Measurements from ENCODE around the gene ZKSCAN7. TPM values are rescaled to one million over a fixed set of nuclear protein-coding genes. Genes with fewer than 3 reads are reported as not detected.
A peak's percentile ranks its signal among the peaks of the same experiment; 100 is the strongest.

The ZKSCAN7 gene
- total and polyA plus RNA-seq, 2 experiments from 2014 or later = 4.7 to 17.8 TPM

GRCh38 chr3:44510000-44510368, 45.0 kb upstream of the ZKSCAN7 start (continued):
- TF ChIP-seq REST (IDR thresholded peaks at IDR 0.05; ENCODE audit: unreplicated experiment) (no peak), EZH2 (IDR thresholded peaks at IDR 0.05; ENCODE audit: low read depth, unreplicated experiment) (no peak), JUNB (IDR thresholded peaks at IDR 0.05; ENCODE audit: unreplicated experiment) (no peak)

GRCh38 chr3:44511238-44511566, 43.8 kb upstream of the ZKSCAN7 start:
- H3K27me3 Mint-ChIP-seq (ENCODE audit: insufficient read depth, low read depth, poor library complexity) = peaks cover 8% of the 10 kb centered on the region
- no peak for DNase-seq (ENCODE audit: low spot score)
- Histone ChIP-seq H3K4me1 (ENCODE audit: insufficient read depth) (peaks cover 20% of the 10 kb centered on the region; the same call in 1 of the 2 replicates), H3K4me3 (peak overlapping the region; percentile 60), H4K20me1 (replicated peaks; ENCODE audit: insufficient read depth) (peaks cover 15% of the 10 kb centered on the region), H2AFZ (peak overlapping the region; percentile 98), H3K9me2 (ENCODE audit: insufficient read depth) (peaks cover 8% of the 10 kb centered on the region; the same call in 1 of the 2 replicates), H3K27me3 (ENCODE audit: insufficient read depth) (no peaks in the 10 kb centered on the region), H3K4me2 (peak overlapping the region; percentile 80), H3K36me3 (ENCODE audit: insufficient read depth) (no peaks in the 10 kb centered on the region), H3F3A (replicated peaks; ENCODE audit: low read depth) (no peaks in the 10 kb centered on the region), H3K79me2 (replicated peaks; ENCODE audit: insufficient read depth) (peaks cover 42% of the 10 kb centered on the region), H3K27ac (ENCODE audit: low read depth) (0 out of 2 replicates have a peak overlapping the region, but pooled peaks have one; percentile 65)
- ATAC-seq = no peak
- peaks cover 31% of the 10 kb centered on the region for H3K4me1 Mint-ChIP-seq
- TF ChIP-seq CREB1 (CRISPR knock-in tag; IDR thresholded peaks at IDR 0.05; ENCODE audit: low read depth) = no peak
- TF ChIP-seq REST (IDR thresholded peaks at IDR 0.05; ENCODE audit: unreplicated experiment) = no peak
- TF ChIP-seq ETS1 (IDR thresholded peaks at IDR 0.05) = no peak
- TF ChIP-seq ZNF331 (CRISPR knock-in tag; IDR thresholded peaks at IDR 0.05; ENCODE audit: low read depth) = no peak
- TF ChIP-seq EZH2phosphoT487 (IDR thresholded peaks at IDR 0.05; ENCODE audit: unreplicated experiment) = no peak
- TF ChIP-seq JUNB (IDR thresholded peaks at IDR 0.05; ENCODE audit: unreplicated experiment) = no peak
- no peak for TF ChIP-seq ZNF114 (CRISPR knock-in tag; IDR thresholded peaks at IDR 0.05)
- TF ChIP-seq EZH2 (IDR thresholded peaks at IDR 0.05; ENCODE audit: low read depth, unreplicated experiment) = no peak
- TF ChIP-seq ZNF462 (CRISPR knock-in tag; IDR thresholded peaks at IDR 0.05) = no peak
- H3K27ac Mint-ChIP-seq = peak overlapping the region; percentile 86; the same call in 1 of the 2 replicates
- H3K9me3 Mint-ChIP-seq = no peaks in the 10 kb centered on the region
- peak overlapping the region; percentile 95 for H3K4me3 Mint-ChIP-seq
- peaks cover 7% of the 10 kb centered on the region for H3K36me3 Mint-ChIP-seq (ENCODE audit: low read depth)
